Mesenchymal stem cell (in vitro differentiated cells and primary cell): ENCODE data around the gene WARS2. TPM values are rescaled to one million over a fixed set of nuclear protein-coding genes. Genes with fewer than 3 reads are reported as not detected.
A peak's percentile ranks its signal among the peaks of the same experiment; 100 is the strongest.

ENCODE experiments used
- DNase-seq: peaks from one replicate; pipeline ENCODE4 v3.0.0-alpha.2; 2013
- H2AFZ ChIP-seq: one replicate; pipeline ENCODE4 v1.6.1; 2013; ENCODE audit warnings: low read depth, mild to moderate bottlenecking, control low read depth, inconsistent platforms, low read length, moderate library complexity
- H2AK5ac ChIP-seq: 2 replicates; pipeline ENCODE4 v1.6.1; 2013; ENCODE audit warnings: low read length, moderate library complexity, mild to moderate bottlenecking, inconsistent platforms; ENCODE audit not compliant: severe bottlenecking
- H2BK120ac ChIP-seq: one replicate; pipeline ENCODE4 v1.6.1; 2013; ENCODE audit warnings: low read depth, mild to moderate bottlenecking, inconsistent platforms, low read length, moderate library complexity
- H2BK12ac ChIP-seq, 2 experiments: one replicate each; pipeline ENCODE4 v1.6.1; 2013; ENCODE audit warnings: inconsistent platforms in 2 of 2, low read length in 2 of 2, mild to moderate bottlenecking in 2 of 2, moderate library complexity in 2 of 2, control low read depth in 1 of 2
- H2BK15ac ChIP-seq: one replicate; pipeline ENCODE4 v1.6.1; 2013; ENCODE audit warnings: mild to moderate bottlenecking, low read depth, inconsistent platforms; ENCODE audit not compliant: poor library complexity, severe bottlenecking
- H2BK5ac ChIP-seq: 2 replicates; pipeline ENCODE4 v1.6.1; 2013; ENCODE audit warnings: low read depth, mild to moderate bottlenecking, low read length, control low read depth, inconsistent platforms; ENCODE audit not compliant: poor library complexity, severe bottlenecking
- H3K14ac ChIP-seq, 2 experiments: one replicate each; pipeline ENCODE4 v1.6.1; 2013; ENCODE audit warnings: inconsistent platforms in 2 of 2, low read length in 2 of 2, control low read depth in 1 of 2, mild to moderate bottlenecking in 1 of 2, moderate library complexity in 1 of 2
- H3K18ac ChIP-seq, 2 experiments: one replicate each; pipeline ENCODE4 v1.6.1; 2013; ENCODE audit warnings: inconsistent platforms in 2 of 2, low read length in 2 of 2, control low read depth in 1 of 2, low read depth in 1 of 2, mild to moderate bottlenecking in 1 of 2
- H3K23ac ChIP-seq, 2 experiments: one replicate each; pipeline ENCODE4 v1.6.1; 2013; ENCODE audit warnings: inconsistent platforms in 2 of 2, low read length in 2 of 2, mild to moderate bottlenecking in 2 of 2, moderate library complexity in 2 of 2, control low read depth in 1 of 2
- H3K27ac ChIP-seq: 2 replicates; pipeline ENCODE4 v1.5.1; 2013; ENCODE audit warnings: mild to moderate bottlenecking, moderate library complexity, low read length, control low read depth, inconsistent platforms; ENCODE audit not compliant: poor library complexity, severe bottlenecking
- H3K27me3 ChIP-seq, 2 experiments: 2 replicates each; pipeline versions ENCODE4 v1.6.1 to v1.7.0; 2013; ENCODE audit warnings: low read length in 2 of 2, mild to moderate bottlenecking in 2 of 2, moderate library complexity in 2 of 2, control low read depth in 1 of 2, inconsistent platforms in 1 of 2; ENCODE audit not compliant: control insufficient read depth in 1 of 2, insufficient read depth in 1 of 2
- H3K36me3 ChIP-seq, 2 experiments: 2 replicates each; pipeline versions ENCODE4 v1.6.1 to v1.7.0; 2013; ENCODE audit warnings: low read length in 2 of 2, control low read depth in 1 of 2, inconsistent platforms in 1 of 2, low read depth in 1 of 2, mild to moderate bottlenecking in 1 of 2; ENCODE audit not compliant: insufficient read depth in 2 of 2, control insufficient read depth in 1 of 2
- H3K4ac ChIP-seq, 2 experiments: one replicate each; pipeline ENCODE4 v1.6.1; 2013; ENCODE audit warnings: inconsistent platforms in 2 of 2, low read length in 2 of 2, mild to moderate bottlenecking in 2 of 2, moderate library complexity in 2 of 2, control low read depth in 1 of 2, low read depth in 1 of 2
- H3K4me1 ChIP-seq: 2 replicates; pipeline ENCODE4 v1.6.1; 2013; ENCODE audit warnings: low read depth, low read length, control low read depth; ENCODE audit not compliant: control insufficient read depth, insufficient read depth
- H3K4me2 ChIP-seq: 2 replicates; pipeline ENCODE4 v1.6.1; 2013; ENCODE audit warnings: low read length, mild to moderate bottlenecking, inconsistent platforms; ENCODE audit not compliant: poor library complexity, severe bottlenecking
- H3K4me3 ChIP-seq, 2 experiments: 2 replicates each; pipeline versions ENCODE4 v1.5.1 to v1.7.0; 2013; ENCODE audit warnings: low read length in 2 of 2, mild to moderate bottlenecking in 2 of 2, control low read depth in 1 of 2, low read depth in 1 of 2; ENCODE audit not compliant: insufficient read depth in 1 of 2
- H3K79me1 ChIP-seq: replicated peaks from 2 replicates; pipeline ENCODE4 v1.6.1; 2013; ENCODE audit warnings: mild to moderate bottlenecking, control low read depth, low read length, inconsistent platforms; ENCODE audit not compliant: poor library complexity, severe bottlenecking
- H3K9ac ChIP-seq: 2 replicates; pipeline ENCODE4 v1.7.0; 2013; ENCODE audit warnings: mild to moderate bottlenecking, low read length, moderate library complexity
- H3K9me3 ChIP-seq: 2 replicates; pipeline ENCODE4 v1.7.0; 2013; ENCODE audit warnings: mild to moderate bottlenecking, low read length; ENCODE audit not compliant: control insufficient read depth
- H4K8ac ChIP-seq: one replicate; pipeline ENCODE4 v1.6.1; 2013; ENCODE audit warnings: inconsistent platforms, mild to moderate bottlenecking, low read length, moderate library complexity
- H4K91ac ChIP-seq: one replicate; pipeline ENCODE4 v1.6.1; 2013; ENCODE audit warnings: mild to moderate bottlenecking, low read length, inconsistent platforms
- WGBS: methylation state at CpG from one replicate; pipeline ENCODE4 v1.1.7; 2013; ENCODE audit warnings: mixed read lengths; 5-methylcytosine and 5-hydroxymethylcytosine counted together
- polyA plus RNA-seq, 2 experiments: library from polyadenylated mRNA; stranded (reverse); fragments of 200-250 nt; gene quantifications; one replicate each; pipeline ENCODE4 v1.2.3, GENCODE V29; 2013

WARS2 gene
- polyA plus RNA-seq (2013, experiment 1 of 2): 8.6 TPM
- 8.7 TPM for polyA plus RNA-seq (2013, experiment 2 of 2)

- H2BK12ac ChIP-seq: no peak within 1 kb of the TSS
- H3K27me3 ChIP-seq: no peaks in the 10 kb centered on the region
- no peak within 1 kb of the TSS for H3K23ac ChIP-seq
- peak within 1 kb of the TSS; percentile 68 for H3K4me2 ChIP-seq
- peak within 1 kb of the TSS; percentile 97 for H3K9ac ChIP-seq
- no peak within 1 kb of the TSS for H2BK15ac ChIP-seq
- H3K18ac ChIP-seq: peak within 1 kb of the TSS; percentile 74 to 88
- under 1% methylated on average over 45 of the region's 50 CpGs for WGBS
- peaks cover 8% of the 10 kb centered on the region for H3K4me1 ChIP-seq
- no peaks in the 10 kb centered on the region for H3K9me3 ChIP-seq
- H3K27ac ChIP-seq: peak within 1 kb of the TSS; percentile 98
- peak within 1 kb of the TSS; percentile 81 for H4K8ac ChIP-seq
- H2AFZ ChIP-seq: peak within 1 kb of the TSS; percentile 83
- H2BK5ac ChIP-seq: peak within 1 kb of the TSS; percentile 93
- H2BK120ac ChIP-seq: peak within 1 kb of the TSS; percentile 76
- H3K14ac ChIP-seq: peak within 1 kb of the TSS in 1 of 2 experiments; percentile 68
- peak within 1 kb of the TSS; percentile 61 for H2AK5ac ChIP-seq
- peaks cover 9% of the 10 kb centered on the region for H3K79me1 ChIP-seq
- H4K91ac ChIP-seq: peak within 1 kb of the TSS; percentile 6
- peak within 1 kb of the TSS; percentile 65 to 88 for H3K4me3 ChIP-seq
- peak; percentile 99 for DNase-seq
- no peaks in the 10 kb centered on the region for H3K36me3 ChIP-seq
- peak within 1 kb of the TSS; percentile 69 to 77 for H3K4ac ChIP-seq
Observed at GRCh38 chr1:119140177-119141019, at the start of gene WARS2. TSS of gene WARS2 (minus strand) at chr1:119140653. CDS start at chr1:119140644, 9 bp downstream.

GRCh38 chr1:119188926-119189325 is 48.5 kb upstream of the WARS2 start:
- Histone ChIP-seq H2BK12ac (no peak overlapping the region), H3K27ac (no peak overlapping the region), H3K23ac (no peak overlapping the region), H3K4ac (no peak overlapping the region), H3K9ac (peak overlapping the region; percentile 10), H2BK5ac (no peak overlapping the region), H2BK15ac (no peak overlapping the region), H3K4me2 (no peak overlapping the region), H3K79me1 (no peaks in the 10 kb centered on the region), H3K4me3 (no peak overlapping the region), H2AK5ac (no peak overlapping the region), H3K18ac (no peak overlapping the region), H3K27me3 (no peaks in the 10 kb centered on the region), H4K91ac (no peak overlapping the region), H2AFZ (no peak overlapping the region), H4K8ac (no peak overlapping the region), H3K14ac (no peak overlapping the region), H3K9me3 (peaks cover 13% of the 10 kb centered on the region), H3K4me1 (peaks cover 2% of the 10 kb centered on the region), H2BK120ac (no peak overlapping the region), H3K36me3 (no peaks in the 10 kb centered on the region)
- no peak for DNase-seq
- no CpG with 5 or more reads among the region's 3 CpGs for WGBS

GRCh38 chr1:119187416-119187815 is 47.0 kb upstream of the WARS2 start:
- H3K18ac ChIP-seq: no peak overlapping the region
- no peak overlapping the region for H2BK12ac ChIP-seq
- no peak overlapping the region for H2BK5ac ChIP-seq
- H4K8ac ChIP-seq: no peak overlapping the region
- no peak overlapping the region for H3K23ac ChIP-seq
- no peak overlapping the region for H3K4me2 ChIP-seq
- no peaks in the 10 kb centered on the region for H3K79me1 ChIP-seq
- no peak overlapping the region for H3K14ac ChIP-seq
- no peak overlapping the region for H4K91ac ChIP-seq
- no peak overlapping the region for H2AFZ ChIP-seq
- no peak overlapping the region for H3K9ac ChIP-seq
- no peak overlapping the region for H2AK5ac ChIP-seq
- no peak overlapping the region for H3K27ac ChIP-seq
- no peak overlapping the region for H2BK15ac ChIP-seq
- H3K36me3 ChIP-seq: peaks cover 0 to 4% of the 10 kb centered on the region in 2 experiments
- 100% methylated on average over 1 of the region's 2 CpGs for WGBS
- H2BK120ac ChIP-seq: no peak overlapping the region
- H3K4me1 ChIP-seq: peaks cover 4% of the 10 kb centered on the region
- DNase-seq: no peak
- H3K9me3 ChIP-seq: peaks cover 13% of the 10 kb centered on the region
- H3K4ac ChIP-seq: no peak overlapping the region
- H3K27me3 ChIP-seq: no peaks in the 10 kb centered on the region
- H3K4me3 ChIP-seq: no peak overlapping the region

GRCh38 chr1:119186471-119186870 is 46.0 kb upstream of the WARS2 start:
- H3K27ac ChIP-seq: no peak overlapping the region
- no peak overlapping the region for H3K4me2 ChIP-seq
- no peak overlapping the region for H2AFZ ChIP-seq
- H3K4me3 ChIP-seq: no peak overlapping the region
- WGBS: no CpG with 5 or more reads among the region's 2 CpGs
- no peak overlapping the region for H2AK5ac ChIP-seq
- H3K14ac ChIP-seq: no peak overlapping the region
- peaks cover 13% of the 10 kb centered on the region for H3K9me3 ChIP-seq
- H4K8ac ChIP-seq: no peak overlapping the region
- no peak for DNase-seq
- H2BK120ac ChIP-seq: no peak overlapping the region
- no peak overlapping the region for H3K18ac ChIP-seq
- peaks cover 4% of the 10 kb centered on the region for H3K4me1 ChIP-seq
- H3K79me1 ChIP-seq: no peaks in the 10 kb centered on the region
- H3K9ac ChIP-seq: no peak overlapping the region
- H3K23ac ChIP-seq: no peak overlapping the region
- no peak overlapping the region for H2BK12ac ChIP-seq
- H3K27me3 ChIP-seq: no peaks in the 10 kb centered on the region
- H4K91ac ChIP-seq: no peak overlapping the region
- no peak overlapping the region for H2BK5ac ChIP-seq
- H3K4ac ChIP-seq: no peak overlapping the region
- H2BK15ac ChIP-seq: no peak overlapping the region
- H3K36me3 ChIP-seq: peaks cover 0 to 4% of the 10 kb centered on the region in 2 experiments
